Amniotic stem cell (primary cell): ENCODE results near the gene CCDC183.
"Not testable (repeated sequence)": the region's sequence is repeated elsewhere in the genome, so short reads cannot be mapped to it uniquely, and the experiment has no call there.

Experiments used
- DNase-seq: peaks from one replicate; lab custom pipeline; 2025; lab: John Stamatoyannopoulos, UW

Gene CCDC183

DNA sequence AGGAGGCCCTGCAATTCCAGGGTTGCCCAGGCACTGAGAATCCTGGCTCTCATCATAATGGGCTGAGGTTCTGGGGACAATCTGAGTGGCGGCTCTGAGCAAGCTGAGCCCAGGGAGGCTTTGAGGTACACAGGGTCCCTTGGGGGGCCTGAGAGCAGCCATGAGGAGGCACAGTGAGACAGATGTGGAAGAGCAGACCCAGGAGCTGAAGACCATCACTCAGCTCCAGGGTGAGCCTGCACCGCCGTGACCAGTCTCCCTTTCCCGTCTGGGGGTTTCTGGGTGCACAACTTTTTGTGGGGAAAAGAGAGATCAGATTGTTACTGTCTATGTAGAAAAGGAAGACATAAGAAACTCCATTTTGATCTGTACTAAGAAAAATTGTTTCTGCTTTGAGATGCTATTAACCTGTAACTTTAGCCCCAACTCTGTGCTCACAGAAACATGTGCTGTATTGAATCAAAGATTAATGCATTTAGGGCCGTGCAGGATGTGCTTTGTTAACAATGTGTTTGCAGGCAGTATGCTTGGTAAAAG lies at the start of gene CCDC183:
TSS of gene CCDC183 (plus strand) at position 101 of the 537 bp plus-strand sequence. CDS start at position 161, 60 bp downstream.
- no peak for DNase-seq

- DNase-seq: no peak
Measured at GRCh38 chr9:136746621-136747020, 49.5 kb upstream of the CCDC183 start.

DNA sequence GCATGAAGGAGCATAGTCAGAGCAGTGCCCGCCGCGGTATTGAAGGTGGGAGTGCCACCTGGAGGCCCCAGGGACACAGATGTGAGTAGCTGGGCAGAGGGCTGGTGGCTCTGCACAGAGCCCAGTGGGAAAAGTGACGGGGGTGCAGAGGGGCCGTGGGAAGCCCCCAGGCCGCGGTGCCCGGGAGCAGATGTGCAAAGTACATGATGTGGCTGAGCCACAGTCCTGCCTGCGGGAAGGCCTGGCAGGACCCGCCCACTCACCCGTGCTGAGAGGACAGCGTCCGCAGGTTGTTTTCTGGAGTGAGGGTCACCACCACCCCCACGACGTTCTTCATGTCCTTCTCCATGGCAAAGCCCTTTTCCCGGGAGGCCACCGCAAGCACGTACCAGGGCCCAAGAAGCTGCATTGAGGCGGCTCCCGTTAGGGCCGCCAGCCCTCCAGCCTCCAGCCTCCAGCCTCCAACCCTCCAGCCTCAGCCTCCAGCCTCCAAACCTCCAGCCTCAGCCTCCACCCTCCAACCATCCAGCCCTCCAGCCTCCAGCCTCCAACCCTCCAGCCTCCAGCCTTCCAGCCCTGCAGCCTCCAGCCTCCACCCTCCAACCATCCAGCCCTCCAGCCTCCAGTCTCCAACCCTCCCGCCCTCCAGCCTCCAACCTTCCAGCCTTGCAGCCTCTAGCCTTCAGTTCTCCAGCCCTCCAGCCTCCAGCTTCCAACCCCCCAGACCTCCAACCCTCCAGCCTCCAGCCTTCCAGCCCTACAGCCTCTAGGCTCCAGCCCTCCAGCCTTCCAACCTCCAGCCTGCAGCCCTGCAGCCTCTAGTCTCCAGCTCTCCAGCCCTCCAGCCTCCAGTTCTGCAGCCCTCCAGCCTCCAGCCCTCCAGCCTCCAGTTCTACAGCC lies 48.7 kb upstream of the CCDC183 start:
- no peak for DNase-seq

- no peak for DNase-seq
Measured at GRCh38 chr9:136748201-136748600, 47.9 kb upstream of the CCDC183 start, which contains the start of gene LCN6. Gene LCN6 (minus strand): TSS chr9:136748525. CDS start chr9:136748483, 42 bp downstream.

DNA sequence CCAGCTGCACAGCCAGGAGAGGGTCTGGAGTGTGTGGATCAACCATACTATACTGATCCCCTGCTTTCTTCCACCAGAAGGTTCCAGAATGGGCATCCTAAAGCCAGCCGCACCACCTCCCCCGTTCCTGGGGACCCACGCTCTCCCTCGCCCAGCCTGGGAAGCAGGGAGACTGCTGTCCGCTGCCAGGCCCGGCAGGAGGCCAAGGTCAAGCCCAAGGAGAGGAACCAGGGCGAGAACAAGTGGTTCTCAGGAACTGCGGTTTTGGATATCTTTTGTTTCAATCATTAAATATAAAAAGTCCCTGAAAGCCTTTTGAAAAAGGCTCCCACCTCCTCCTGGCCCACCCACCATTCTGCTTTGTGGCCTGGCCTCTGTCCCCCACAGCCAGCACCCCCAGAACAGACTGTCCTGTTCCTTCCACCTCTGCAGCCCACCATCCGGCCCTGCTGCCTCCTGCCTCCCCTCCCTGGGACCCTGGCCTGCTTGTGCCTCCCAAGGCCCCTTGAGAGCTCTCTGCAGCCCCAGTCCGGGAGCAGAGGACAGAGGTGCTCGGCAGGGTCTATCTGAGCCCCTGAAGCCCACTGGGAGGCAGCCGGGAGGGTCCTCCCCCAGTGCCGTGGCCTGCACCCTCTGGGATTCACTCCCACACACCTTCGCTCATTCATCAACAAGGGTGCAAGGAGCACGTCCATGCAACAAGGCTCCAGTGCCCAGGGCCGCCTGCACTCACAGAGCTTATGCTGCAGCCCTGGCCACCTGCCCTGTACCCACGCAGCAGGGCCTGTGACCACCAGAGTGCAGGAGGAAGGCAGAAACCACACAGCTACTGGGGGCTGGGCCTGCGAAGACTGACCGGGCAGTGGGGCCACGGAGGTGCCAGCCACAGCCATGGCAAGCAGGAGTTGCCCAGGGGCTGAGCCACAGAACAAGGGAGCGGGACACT lies 47.2 kb upstream of the CCDC183 start:
- no peak for DNase-seq

GRCh38 chr9:136750526-136750925 lies 45.6 kb upstream of the CCDC183 start:
- DNase-seq: no peak

DNA sequence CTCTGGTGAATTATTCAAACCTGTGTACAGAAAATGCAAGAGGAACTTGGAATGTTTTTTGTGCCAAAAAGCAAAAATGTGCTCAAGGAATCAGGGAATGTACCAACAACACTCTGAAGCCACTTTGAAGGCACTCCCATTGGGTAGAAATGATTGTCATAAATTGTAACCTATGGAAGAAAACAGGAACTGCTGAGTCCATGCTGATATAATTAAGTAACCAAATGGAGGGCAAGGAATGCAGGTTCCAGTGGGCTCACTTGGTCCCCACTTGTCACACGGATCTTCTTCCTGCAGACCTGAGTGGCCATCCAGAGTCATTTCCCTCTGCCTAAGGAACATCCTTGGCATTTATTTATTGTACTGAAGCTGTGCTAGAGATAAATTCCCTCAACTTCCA lies 44.9 kb upstream of the CCDC183 start:
- no peak for DNase-seq

DNA sequence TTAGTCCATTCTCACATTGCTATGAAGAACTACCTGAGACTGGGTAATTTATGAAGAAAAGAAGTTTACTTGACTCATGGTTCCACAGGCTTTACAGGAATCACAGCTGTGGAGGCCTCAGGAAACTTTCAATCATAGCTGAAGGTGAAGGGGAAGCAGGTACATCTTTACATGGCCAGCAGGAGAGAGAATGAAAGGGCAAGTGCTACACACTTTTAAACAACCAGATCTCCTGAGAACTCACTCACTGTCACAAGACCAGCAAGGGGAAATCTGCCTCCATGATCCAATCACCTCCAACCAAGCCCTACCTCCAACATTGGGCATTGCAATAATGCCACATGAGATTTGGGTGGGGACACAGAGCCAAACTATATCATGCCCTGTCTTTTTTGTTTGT lies 44.3 kb upstream of the CCDC183 start:
- DNase-seq: no peak

DNA sequence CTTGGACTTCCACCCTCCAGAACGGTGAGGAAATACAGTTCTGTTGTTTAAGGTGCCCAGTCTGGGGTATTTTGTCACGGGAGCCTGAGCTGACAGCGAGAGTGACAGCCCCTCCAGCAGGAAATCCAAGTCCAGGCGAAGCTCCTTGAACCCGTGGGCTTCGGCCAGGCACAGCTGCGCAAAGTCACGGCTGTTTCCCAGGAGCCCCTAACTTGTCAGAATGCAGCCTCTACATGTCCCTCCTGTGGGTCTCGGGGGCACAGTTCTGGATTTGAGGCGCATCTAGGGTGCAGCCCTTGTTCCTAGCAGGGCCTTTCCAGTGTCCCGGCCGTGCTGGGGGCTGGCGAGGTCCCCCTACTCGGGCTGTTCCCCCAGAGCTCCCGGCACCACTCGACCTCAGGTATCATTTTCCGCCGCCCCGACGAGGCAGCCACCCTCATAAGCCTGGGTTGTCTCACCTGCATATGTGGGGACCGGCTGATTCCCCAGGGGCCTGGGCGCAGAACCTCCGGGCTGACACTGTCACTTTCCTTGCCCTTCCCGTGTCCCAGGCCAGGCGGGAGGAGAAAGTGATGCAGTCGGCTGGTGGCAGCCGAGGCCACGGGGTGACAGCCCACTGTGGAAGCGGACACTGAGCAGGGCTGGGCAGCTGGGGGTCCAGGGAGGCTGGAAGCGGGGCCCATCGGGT lies 42.6 kb upstream of the CCDC183 start:
- no peak for DNase-seq

- DNase-seq: no peak
Measured at GRCh38 chr9:136754059-136754572, 42.0 kb upstream of the CCDC183 start.

DNA sequence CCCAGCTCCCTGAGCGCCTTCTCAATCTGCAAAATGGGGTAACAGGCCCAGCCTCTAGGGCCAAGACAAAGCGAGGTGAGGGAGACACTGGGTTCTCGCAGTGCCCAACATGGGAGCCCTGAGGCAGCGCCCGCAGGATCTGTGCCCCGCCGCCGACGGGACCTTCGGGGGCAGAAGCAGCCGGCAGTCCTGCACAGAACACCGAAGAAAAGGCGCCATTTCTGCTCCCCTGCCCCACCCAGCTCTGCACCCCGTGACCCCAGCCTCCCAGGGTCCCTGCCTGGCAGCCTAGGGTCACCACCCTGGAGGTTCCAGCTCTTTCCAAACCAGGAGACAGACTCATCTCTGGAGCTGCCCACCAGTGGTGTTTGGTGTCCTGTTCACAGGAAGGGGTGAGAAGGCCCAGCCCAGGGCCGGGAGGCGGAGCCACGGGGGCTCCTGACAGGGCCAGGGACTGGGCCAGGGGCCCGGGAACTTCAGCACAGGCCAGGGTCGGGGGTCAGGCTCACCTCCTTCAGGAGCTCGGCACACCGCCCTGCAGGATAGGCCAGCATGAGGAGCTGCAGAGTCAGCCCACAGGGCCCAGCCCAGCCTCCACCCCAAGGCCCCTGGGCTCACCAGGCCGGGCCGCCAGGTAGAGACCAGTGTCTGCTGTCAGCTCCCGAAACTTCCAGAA lies 41.4 kb upstream of the CCDC183 start:
- no peak for DNase-seq

- DNase-seq: not testable (repeated sequence)
Measured at GRCh38 chr9:136755302-136756133, 40.6 kb upstream of the CCDC183 start.

GRCh38 chr9:136756134-136756438 lies 40.1 kb upstream of the CCDC183 start:
- no peak for DNase-seq

GRCh38 chr9:136756836-136757235 lies 39.3 kb upstream of the CCDC183 start:
- no peak for DNase-seq

- DNase-seq: no peak
Measured at GRCh38 chr9:136757328-136757727, 38.8 kb upstream of the CCDC183 start.

- no peak for DNase-seq
Measured at GRCh38 chr9:136757751-136758140, 38.4 kb upstream of the CCDC183 start.

DNA sequence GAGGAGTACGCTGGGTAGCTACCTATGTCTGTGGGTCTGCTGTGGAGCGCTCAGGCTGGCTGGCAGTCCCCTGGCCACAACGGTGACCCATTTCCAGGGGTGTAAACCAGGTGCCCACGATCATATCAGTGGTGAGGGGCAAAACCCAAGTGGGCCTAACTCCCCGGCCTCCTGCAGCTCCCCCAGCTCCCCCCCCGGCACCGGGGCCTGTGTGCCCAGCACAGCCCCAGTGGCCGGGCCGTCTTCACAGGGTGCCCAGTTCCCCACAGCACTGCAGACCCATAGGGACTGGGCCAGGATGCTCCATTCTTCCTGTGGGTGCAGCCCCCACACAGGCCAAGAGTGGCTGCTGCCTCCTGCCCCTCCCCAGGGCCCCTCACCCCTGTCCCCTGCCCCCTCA lies 37.1 kb upstream of the CCDC183 start:
- no peak for DNase-seq

GRCh38 chr9:136759436-136760325 lies 36.5 kb upstream of the CCDC183 start:
- no peak for DNase-seq

DNA sequence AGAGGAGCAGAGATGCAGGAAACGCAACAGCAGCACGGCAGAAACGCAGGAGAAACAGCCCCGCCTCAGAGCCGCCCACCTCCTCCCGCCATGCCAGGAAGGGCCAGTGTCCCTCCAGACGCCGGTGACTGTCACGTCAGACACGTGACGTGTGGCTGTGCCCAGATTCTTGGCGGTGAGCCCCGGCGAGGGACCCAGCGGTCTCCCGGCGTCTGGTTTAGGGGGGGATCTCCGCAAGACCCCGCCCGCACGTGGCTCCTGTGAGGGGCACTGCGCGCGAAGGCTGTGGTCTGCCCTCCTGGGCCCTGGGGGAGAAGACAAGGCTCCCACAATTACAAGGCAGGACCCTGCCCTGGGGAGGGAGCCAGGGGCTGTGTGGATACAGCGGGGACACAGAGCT lies 35.7 kb upstream of the CCDC183 start:
- no peak for DNase-seq
